ENCODE data around the gene ARHGAP22. TPM values are rescaled to one million over a fixed set of nuclear protein-coding genes. Genes with fewer than 3 reads are reported as not detected.

The ARHGAP22 gene
- total RNA-seq, 1 donor from 2014 or later, result 3.8 TPM

- no peaks in the 10 kb centered on the region for H3K36me3 Mint-ChIP-seq (ENCODE audit: insufficient read depth)
- H3K27me3 Mint-ChIP-seq, result peaks cover 13% of the 10 kb centered on the region
- no peak for DNase-seq (ENCODE audit: low spot score, unreplicated experiment)
- H3K4me3 Mint-ChIP-seq (ENCODE audit: low read depth), result no peak overlapping the region
- TF ChIP-seq, protein P1, sequence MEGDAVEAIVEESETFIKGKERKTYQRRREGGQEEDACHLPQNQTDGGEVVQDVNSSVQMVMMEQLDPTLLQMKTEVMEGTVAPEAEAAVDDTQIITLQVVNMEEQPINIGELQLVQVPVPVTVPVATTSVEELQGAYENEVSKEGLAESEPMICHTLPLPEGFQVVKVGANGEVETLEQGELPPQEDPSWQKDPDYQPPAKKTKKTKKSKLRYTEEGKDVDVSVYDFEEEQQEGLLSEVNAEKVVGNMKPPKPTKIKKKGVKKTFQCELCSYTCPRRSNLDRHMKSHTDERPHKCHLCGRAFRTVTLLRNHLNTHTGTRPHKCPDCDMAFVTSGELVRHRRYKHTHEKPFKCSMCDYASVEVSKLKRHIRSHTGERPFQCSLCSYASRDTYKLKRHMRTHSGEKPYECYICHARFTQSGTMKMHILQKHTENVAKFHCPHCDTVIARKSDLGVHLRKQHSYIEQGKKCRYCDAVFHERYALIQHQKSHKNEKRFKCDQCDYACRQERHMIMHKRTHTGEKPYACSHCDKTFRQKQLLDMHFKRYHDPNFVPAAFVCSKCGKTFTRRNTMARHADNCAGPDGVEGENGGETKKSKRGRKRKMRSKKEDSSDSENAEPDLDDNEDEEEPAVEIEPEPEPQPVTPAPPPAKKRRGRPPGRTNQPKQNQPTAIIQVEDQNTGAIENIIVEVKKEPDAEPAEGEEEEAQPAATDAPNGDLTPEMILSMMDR (IDR thresholded peaks at IDR 0.05; ENCODE audit: unreplicated experiment), result no peak
- H3K9me3 Mint-ChIP-seq (ENCODE audit: low read depth), result no peaks in the 10 kb centered on the region
- peaks cover 3% of the 10 kb centered on the region for H3K4me1 Mint-ChIP-seq (ENCODE audit: low read depth)
- no peak overlapping the region for H3K27ac Mint-ChIP-seq
Observed at GRCh38 chr10:48497780-48498770, 106.8 kb downstream of the ARHGAP22 start.

- Mint-ChIP-seq H3K36me3 (ENCODE audit: insufficient read depth) (no peaks in the 10 kb centered on the region), H3K9me3 (ENCODE audit: low read depth) (no peaks in the 10 kb centered on the region), H3K4me3 (ENCODE audit: low read depth) (no peak overlapping the region), H3K4me1 (ENCODE audit: low read depth) (no peaks in the 10 kb centered on the region), H3K27me3 (peaks cover 8% of the 10 kb centered on the region), H3K27ac (no peak overlapping the region)
- DNase-seq (ENCODE audit: low spot score, unreplicated experiment), result no peak
- TF ChIP-seq, protein P1 (IDR thresholded peaks at IDR 0.05; ENCODE audit: unreplicated experiment), result no peak
Observed at GRCh38 chr10:48496831-48497779, 107.8 kb downstream of the ARHGAP22 start.

GRCh38 chr10:48496105-48496830 is 108.6 kb downstream of the ARHGAP22 start:
- Mint-ChIP-seq H3K4me3 (ENCODE audit: low read depth) (no peak overlapping the region), H3K4me1 (ENCODE audit: low read depth) (no peaks in the 10 kb centered on the region), H3K27me3 (peaks cover 10% of the 10 kb centered on the region), H3K36me3 (ENCODE audit: insufficient read depth) (no peaks in the 10 kb centered on the region), H3K27ac (no peak overlapping the region), H3K9me3 (ENCODE audit: low read depth) (no peaks in the 10 kb centered on the region)
- DNase-seq (ENCODE audit: low spot score, unreplicated experiment), result no peak
- TF ChIP-seq, protein P1 (IDR thresholded peaks at IDR 0.05; ENCODE audit: unreplicated experiment), result no peak

- no peaks in the 10 kb centered on the region for H3K9me3 Mint-ChIP-seq (ENCODE audit: low read depth)
- TF ChIP-seq, protein P1 (IDR thresholded peaks at IDR 0.05; ENCODE audit: unreplicated experiment), result no peak
- H3K36me3 Mint-ChIP-seq (ENCODE audit: insufficient read depth), result no peaks in the 10 kb centered on the region
- H3K27ac Mint-ChIP-seq, result no peak overlapping the region
- H3K4me3 Mint-ChIP-seq (ENCODE audit: low read depth), result no peak overlapping the region
- no peaks in the 10 kb centered on the region for H3K4me1 Mint-ChIP-seq (ENCODE audit: low read depth)
- H3K27me3 Mint-ChIP-seq, result peaks cover 15% of the 10 kb centered on the region
- no peak for DNase-seq (ENCODE audit: low spot score, unreplicated experiment)
Observed at GRCh38 chr10:48495282-48496045, 109.4 kb downstream of the ARHGAP22 start.
